Measurements from ENCODE around the gene GABRB3. TPM values are rescaled to one million over a fixed set of nuclear protein-coding genes. Genes with fewer than 3 reads are reported as not detected.

GABRB3 gene
- total and polyA plus RNA-seq, 2 donors (not counting 1 experiment from before 2014, with no cell fraction given) = 0.07 TPM; not detected in 1

DNA sequence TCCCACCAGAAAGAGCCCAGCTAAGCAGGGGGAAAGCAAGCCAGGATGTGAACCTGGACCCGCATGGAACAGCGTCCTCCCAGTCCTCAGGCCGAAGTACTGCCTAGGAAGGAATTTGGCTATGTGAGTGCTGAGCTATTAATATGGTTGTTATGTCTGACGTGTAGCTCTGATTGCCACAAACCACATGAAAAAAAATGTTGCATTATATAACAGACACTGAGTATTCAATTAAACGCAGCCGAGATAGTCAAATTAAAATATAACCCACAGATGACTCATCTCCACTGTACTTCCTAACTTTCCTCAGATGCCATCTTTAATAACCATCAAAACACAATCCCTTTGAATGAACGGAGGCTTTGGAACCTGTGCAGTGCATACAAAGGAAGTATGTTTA, 111.1 kb downstream of the GABRB3 start:
- ChIA-PET POLR2A (no interaction called here), CTCF (no interaction called here)
- Histone ChIP-seq H3K36me3 (replicated peaks in 1 of 2; ENCODE audit: control extremely low read depth in 1 of 2, control insufficient read depth in 1 of 2, extremely low read depth in 1 of 2, insufficient read depth in 2 of 2, low read length in 1 of 2) (no peaks in the 10 kb centered on the region), H3K27ac (ENCODE audit: low read length in 2 of 2) (no peak overlapping the region), H3K79me2 (ENCODE audit: control insufficient read depth, insufficient read depth, low read length) (no peaks in the 10 kb centered on the region), H4K20me1 (ENCODE audit: control insufficient read depth, insufficient read depth, low read length, poor library complexity, severe bottlenecking) (no peaks in the 10 kb centered on the region), H3K4me1 (ENCODE audit: control insufficient read depth in 2 of 2, insufficient read depth in 2 of 2, low read length in 2 of 2) (no peaks in the 10 kb centered on the region), H3K27me3 (replicated peaks in 1 of 4; ENCODE audit: control extremely low read depth in 1 of 4, control insufficient read depth in 3 of 4, insufficient read depth in 4 of 4, low read length in 3 of 4) (no peaks in the 10 kb centered on the region), H3K4me2 (replicated peaks; ENCODE audit: low read depth, low read length, poor library complexity, severe bottlenecking) (no peak overlapping the region), H3K9ac (ENCODE audit: low read length) (no peak overlapping the region), H3K4me3 (ENCODE audit: control extremely low read depth in 1 of 5, extremely low read depth in 1 of 5, insufficient read depth in 1 of 5, low read depth in 2 of 5, low read length in 4 of 5) (no peak overlapping the region), H2AFZ (ENCODE audit: insufficient read depth, low read depth, low read length, poor library complexity, severe bottlenecking) (no peak overlapping the region), H3K9me3 (ENCODE audit: control extremely low read depth in 1 of 3, control insufficient read depth in 2 of 3, insufficient read depth in 1 of 3, low read length in 2 of 3) (peaks cover 0 to 16% (median 1%) of the 10 kb centered on the region in 3 donors)
- Mint-ChIP-seq H3K27me3 (no peaks in the 10 kb centered on the region), H3K27ac (no peak overlapping the region), H3K9me3 (ENCODE audit: insufficient read depth) (peaks cover 9% of the 10 kb centered on the region), H3K4me3 (no peak overlapping the region), H3K4me1 (no peaks in the 10 kb centered on the region)
- ATAC-seq (ENCODE audit: low read depth) (no peak), DNase-seq (no peak)
- 100% methylated on average over 3 of the region's 7 CpGs for WGBS (ENCODE audit: insufficient coverage)
- no peak for TF ChIP-seq EZH2 (IDR thresholded peaks at IDR 0.05; ENCODE audit: borderline replicate concordance, insufficient read depth, low read depth, low read length, poor library complexity, severe bottlenecking)
- TF ChIP-seq, protein P1, sequence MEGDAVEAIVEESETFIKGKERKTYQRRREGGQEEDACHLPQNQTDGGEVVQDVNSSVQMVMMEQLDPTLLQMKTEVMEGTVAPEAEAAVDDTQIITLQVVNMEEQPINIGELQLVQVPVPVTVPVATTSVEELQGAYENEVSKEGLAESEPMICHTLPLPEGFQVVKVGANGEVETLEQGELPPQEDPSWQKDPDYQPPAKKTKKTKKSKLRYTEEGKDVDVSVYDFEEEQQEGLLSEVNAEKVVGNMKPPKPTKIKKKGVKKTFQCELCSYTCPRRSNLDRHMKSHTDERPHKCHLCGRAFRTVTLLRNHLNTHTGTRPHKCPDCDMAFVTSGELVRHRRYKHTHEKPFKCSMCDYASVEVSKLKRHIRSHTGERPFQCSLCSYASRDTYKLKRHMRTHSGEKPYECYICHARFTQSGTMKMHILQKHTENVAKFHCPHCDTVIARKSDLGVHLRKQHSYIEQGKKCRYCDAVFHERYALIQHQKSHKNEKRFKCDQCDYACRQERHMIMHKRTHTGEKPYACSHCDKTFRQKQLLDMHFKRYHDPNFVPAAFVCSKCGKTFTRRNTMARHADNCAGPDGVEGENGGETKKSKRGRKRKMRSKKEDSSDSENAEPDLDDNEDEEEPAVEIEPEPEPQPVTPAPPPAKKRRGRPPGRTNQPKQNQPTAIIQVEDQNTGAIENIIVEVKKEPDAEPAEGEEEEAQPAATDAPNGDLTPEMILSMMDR (IDR thresholded peaks at IDR 0.05) = no peak
- intact Hi-C loops (cut with micrococcal nuclease) = no loop called here

DNA sequence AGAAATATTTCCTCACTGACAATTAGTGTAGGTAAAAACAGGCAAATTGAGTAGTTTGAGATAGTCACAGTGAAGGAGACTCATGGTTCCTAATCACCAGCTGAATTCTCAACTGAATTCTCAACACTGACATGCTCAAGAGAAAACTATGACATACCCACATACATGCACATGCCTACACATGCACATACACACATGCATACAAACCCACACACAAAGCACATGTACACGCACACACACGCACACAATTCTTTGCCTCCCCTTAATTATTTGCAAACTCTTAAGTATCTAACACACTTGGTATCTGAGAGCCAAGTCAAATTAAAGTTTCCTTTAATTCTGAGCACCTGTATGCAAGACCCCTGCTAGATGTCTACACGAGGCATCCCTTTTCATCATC, 111.8 kb downstream of the GABRB3 start:
- Histone ChIP-seq H3K79me2 (ENCODE audit: control insufficient read depth, insufficient read depth, low read length) (no peaks in the 10 kb centered on the region), H3K27me3 (replicated peaks in 1 of 4; ENCODE audit: control extremely low read depth in 1 of 4, control insufficient read depth in 3 of 4, insufficient read depth in 4 of 4, low read length in 3 of 4) (no peaks in the 10 kb centered on the region), H3K9me3 (ENCODE audit: control extremely low read depth in 1 of 3, control insufficient read depth in 2 of 3, insufficient read depth in 1 of 3, low read length in 2 of 3) (peaks cover 0 to 12% (median 3%) of the 10 kb centered on the region in 3 donors), H3K4me3 (ENCODE audit: control extremely low read depth in 1 of 5, extremely low read depth in 1 of 5, insufficient read depth in 1 of 5, low read depth in 2 of 5, low read length in 4 of 5) (no peak overlapping the region), H3K36me3 (replicated peaks in 1 of 2; ENCODE audit: control extremely low read depth in 1 of 2, control insufficient read depth in 1 of 2, extremely low read depth in 1 of 2, insufficient read depth in 2 of 2, low read length in 1 of 2) (no peaks in the 10 kb centered on the region), H3K4me1 (ENCODE audit: control insufficient read depth in 2 of 2, insufficient read depth in 2 of 2, low read length in 2 of 2) (no peaks in the 10 kb centered on the region), H3K4me2 (replicated peaks; ENCODE audit: low read depth, low read length, poor library complexity, severe bottlenecking) (no peak overlapping the region), H4K20me1 (ENCODE audit: control insufficient read depth, insufficient read depth, low read length, poor library complexity, severe bottlenecking) (no peaks in the 10 kb centered on the region), H2AFZ (ENCODE audit: insufficient read depth, low read depth, low read length, poor library complexity, severe bottlenecking) (no peak overlapping the region), H3K27ac (ENCODE audit: low read length in 2 of 2) (no peak overlapping the region), H3K9ac (ENCODE audit: low read length) (no peak overlapping the region)
- intact Hi-C loops (cut with micrococcal nuclease) = no loop called here
- no peak overlapping the region for H3K27ac Mint-ChIP-seq
- no peaks in the 10 kb centered on the region for H3K27me3 Mint-ChIP-seq
- ATAC-seq (ENCODE audit: low read depth) (no peak), DNase-seq (no peak)
- POLR2A ChIA-PET = no interaction called here
- H3K9me3 Mint-ChIP-seq (ENCODE audit: insufficient read depth) = peaks cover 7% of the 10 kb centered on the region
- WGBS (ENCODE audit: insufficient coverage) = 87% methylated on average over 3 of the region's 3 CpGs
- H3K4me1 Mint-ChIP-seq = no peaks in the 10 kb centered on the region
- H3K4me3 Mint-ChIP-seq = no peak overlapping the region
- CTCF ChIA-PET = no interaction called here
- TF ChIP-seq EZH2 (IDR thresholded peaks at IDR 0.05; ENCODE audit: borderline replicate concordance, insufficient read depth, low read depth, low read length, poor library complexity, severe bottlenecking) = no peak
- TF ChIP-seq, protein P1 (IDR thresholded peaks at IDR 0.05) = no peak

Data from B cell (primary cell).